GM23248 (cell line): ENCODE data around the gene DIAPH1. TPM values are rescaled to one million over a fixed set of nuclear protein-coding genes. Genes with fewer than 3 reads are reported as not detected.

Source experiments
- DNase-seq: peaks from one replicate; pipeline ENCODE4 v3.0.0-alpha.2; 2015
- H2AFZ ChIP-seq: fragments of 200-600 bp; sonication (generic); 2 replicates; pipeline ENCODE4 v1.6.1; 2016; ENCODE audit warnings: antibody characterized with exemption
- H3F3A ChIP-seq: fragments of 200-600 bp; sonication (generic); 2 replicates; pipeline ENCODE4 v1.6.1; 2016; ENCODE audit warnings: mild to moderate bottlenecking, antibody characterized with exemption, mixed run types; ENCODE audit not compliant: insufficient read depth
- H3K27ac ChIP-seq: fragments of 200-600 bp; sonication (generic); 2 replicates; pipeline ENCODE4 v1.5.1; 2016; ENCODE audit warnings: mild to moderate bottlenecking
- H3K27me3 ChIP-seq: fragments of 200-600 bp; sonication (generic); replicated peaks from 2 replicates; pipeline ENCODE4 v1.6.1; 2016; ENCODE audit warnings: mild to moderate bottlenecking; ENCODE audit not compliant: insufficient read depth
- H3K36me3 ChIP-seq: fragments of 200-600 bp; sonication (generic); 2 replicates; pipeline ENCODE4 v1.6.1; 2016; ENCODE audit warnings: low read depth, mild to moderate bottlenecking
- H3K4me1 ChIP-seq: fragments of 200-600 bp; sonication (generic); 2 replicates; pipeline ENCODE4 v1.6.1; 2016; ENCODE audit warnings: mild to moderate bottlenecking; ENCODE audit not compliant: insufficient read depth
- H3K4me2 ChIP-seq: fragments of 200-600 bp; sonication (generic); one replicate; pipeline ENCODE4 v1.6.1; 2016; ENCODE audit warnings: mild to moderate bottlenecking; ENCODE audit not compliant: unreplicated experiment
- H3K4me3 ChIP-seq: fragments of 200-600 bp; sonication (generic); 2 replicates; pipeline ENCODE4 v1.5.1; 2016; ENCODE audit warnings: mild to moderate bottlenecking
- H3K79me2 ChIP-seq: fragments of 200-600 bp; sonication (generic); 2 replicates; pipeline ENCODE4 v1.6.1; 2016; ENCODE audit warnings: mild to moderate bottlenecking; ENCODE audit not compliant: insufficient read depth
- H3K9ac ChIP-seq: fragments of 200-600 bp; sonication (generic); 2 replicates; pipeline ENCODE4 v1.6.1; 2016; ENCODE audit warnings: mild to moderate bottlenecking
- H3K9me2 ChIP-seq: fragments of 200-600 bp; sonication (generic); 2 replicates; pipeline ENCODE4 v1.6.1; 2016; ENCODE audit warnings: mixed run types, mild to moderate bottlenecking, moderate library complexity; ENCODE audit not compliant: insufficient read depth
- H3K9me3 ChIP-seq: fragments of 200-600 bp; sonication (generic); one replicate; pipeline ENCODE4 v1.6.1; 2017; ENCODE audit warnings: low read depth
- H4K20me1 ChIP-seq: fragments of 200-600 bp; sonication (generic); 2 replicates; pipeline ENCODE4 v1.6.0; 2016; ENCODE audit not compliant: insufficient read depth
- EZH2 ChIP-seq: fragments of 200-600 bp; sonication (generic); IDR thresholded peaks from 2 replicates; pipeline ENCODE4 v1.6.1; 2018; ENCODE audit warnings: antibody characterized with exemption, mild to moderate bottlenecking; ENCODE audit not compliant: insufficient read depth, poor library complexity, severe bottlenecking
- EZH2phosphoT487 ChIP-seq: fragments of 200-600 bp; sonication (generic); IDR thresholded peaks from 2 replicates; pipeline ENCODE4 v1.6.1; 2018; ENCODE audit warnings: antibody characterized with exemption, moderate library complexity, mild to moderate bottlenecking, low read depth; ENCODE audit not compliant: insufficient read depth
- WGBS, 2 experiments: methylation state at CpG; one replicate each; pipeline ENCODE4 v1.1.6; 2015 to 2017; ENCODE audit warnings: low lambda C conversion rate in 2 of 2, low coverage in 1 of 2; ENCODE audit errors: missing lambda C conversion rate in 2 of 2; 5-methylcytosine and 5-hydroxymethylcytosine counted together
- in situ Hi-C: fragments of 300-500 bp; cut with MboI; formaldehyde crosslinking; loops from 2 replicates; pipeline ENCODE4 v1.15.0; 2020
- polyA plus RNA-seq: library from polyadenylated mRNA; unstranded; fragments of >200 nt; fragmentation: Nextera tagmentation; extraction: Ambion mirVana; gene quantifications from 2 replicates; pipeline ENCODE4 v1.2.1, GENCODE V29; 2016
- total RNA-seq: library from RNA; depleted of rRNA; stranded (reverse); fragments of >200 nt; shearing (Covaris generic); gene quantifications from 2 replicates; pipeline ENCODE4 v1.2.3, GENCODE V29; 2014

DIAPH1 gene
- total and polyA plus RNA-seq, 2 experiments from 2014 or later, result 26.0 to 34.4 TPM

GRCh38 chr5:141662028-141662427, 43.2 kb upstream of the DIAPH1 start:
- no peak overlapping the region for H3K9ac ChIP-seq
- H3K4me3 ChIP-seq, result no peak overlapping the region
- no peaks in the 10 kb centered on the region for H3K9me3 ChIP-seq
- H3K4me1 ChIP-seq, result 0 out of 2 replicates have a peak, but pooled peaks cover 6% of the 10 kb centered on the region
- no peak for DNase-seq
- no peaks in the 10 kb centered on the region for H3K36me3 ChIP-seq
- H2AFZ ChIP-seq, result no peak overlapping the region
- H3K79me2 ChIP-seq, result no peaks in the 10 kb centered on the region
- no peaks in the 10 kb centered on the region for H3K27me3 ChIP-seq
- in situ Hi-C loops, result no loop called here
- H3K9me2 ChIP-seq, result no peaks in the 10 kb centered on the region
- no peaks in the 10 kb centered on the region for H4K20me1 ChIP-seq
- no peak overlapping the region for H3K27ac ChIP-seq
- H3K4me2 ChIP-seq, result no peak overlapping the region
- 81% methylated on average over 17 of the region's 17 CpGs for WGBS, 2 experiments
- TF ChIP-seq EZH2phosphoT487, result no peak
- no peak for TF ChIP-seq EZH2
- H3F3A ChIP-seq, result peaks cover 10% of the 10 kb centered on the region

- Histone ChIP-seq H3K4me2 (no peak overlapping the region), H4K20me1 (no peaks in the 10 kb centered on the region), H3F3A (peaks cover 6% of the 10 kb centered on the region; the same call in 1 of the 2 replicates), H3K4me1 (peaks cover 18% of the 10 kb centered on the region), H3K9ac (no peak overlapping the region), H2AFZ (no peak overlapping the region), H3K27ac (no peak overlapping the region), H3K36me3 (no peaks in the 10 kb centered on the region), H3K4me3 (no peak overlapping the region), H3K27me3 (no peaks in the 10 kb centered on the region), H3K9me2 (no peaks in the 10 kb centered on the region), H3K79me2 (no peaks in the 10 kb centered on the region), H3K9me3 (no peaks in the 10 kb centered on the region)
- WGBS, 2 experiments, result 69 to 70% methylated on average over 8 of the region's 8 CpGs
- TF ChIP-seq EZH2 (no peak), EZH2phosphoT487 (no peak)
- peak; percentile 92 for DNase-seq
- in situ Hi-C loops, result no loop called here
These were observed 39.2 kb upstream of the DIAPH1 start for GRCh38 chr5:141657937-141658545.

DNA sequence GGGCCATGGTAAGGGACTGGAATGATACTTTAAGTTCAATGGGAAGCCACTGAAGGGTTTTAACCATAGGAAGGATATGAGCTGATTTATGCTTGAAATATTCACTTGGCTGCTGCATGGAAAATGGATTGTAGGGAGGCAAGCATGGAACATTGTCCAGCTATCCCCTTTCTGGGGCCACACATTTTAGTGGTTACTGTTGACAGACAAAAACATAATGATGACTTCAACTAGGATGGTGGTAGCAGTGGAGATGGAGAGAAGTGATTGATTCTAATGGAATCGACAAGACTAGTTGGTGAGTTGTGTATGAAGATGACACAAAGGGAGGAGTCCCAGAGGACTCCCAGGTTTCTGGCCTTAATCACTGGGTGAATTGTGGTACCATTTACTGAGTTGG, 38.6 kb upstream of the DIAPH1 start:
- in situ Hi-C loops, result no loop called here
- H3K4me2 ChIP-seq, result no peak overlapping the region
- no peak overlapping the region for H3K27ac ChIP-seq
- no peak for DNase-seq
- H3K9me2 ChIP-seq, result no peaks in the 10 kb centered on the region
- H4K20me1 ChIP-seq, result no peaks in the 10 kb centered on the region
- H3K9me3 ChIP-seq, result no peaks in the 10 kb centered on the region
- H3F3A ChIP-seq, result peaks cover 6% of the 10 kb centered on the region; the same call in 1 of the 2 replicates
- H2AFZ ChIP-seq, result no peak overlapping the region
- no peaks in the 10 kb centered on the region for H3K36me3 ChIP-seq
- TF ChIP-seq EZH2phosphoT487 (no peak), EZH2 (no peak)
- H3K4me3 ChIP-seq, result no peak overlapping the region
- H3K79me2 ChIP-seq, result no peaks in the 10 kb centered on the region
- 96% methylated on average over 1 of the region's 1 CpG for WGBS, 2 experiments
- peaks cover 18% of the 10 kb centered on the region for H3K4me1 ChIP-seq
- no peak overlapping the region for H3K9ac ChIP-seq
- H3K27me3 ChIP-seq, result no peaks in the 10 kb centered on the region

DNA sequence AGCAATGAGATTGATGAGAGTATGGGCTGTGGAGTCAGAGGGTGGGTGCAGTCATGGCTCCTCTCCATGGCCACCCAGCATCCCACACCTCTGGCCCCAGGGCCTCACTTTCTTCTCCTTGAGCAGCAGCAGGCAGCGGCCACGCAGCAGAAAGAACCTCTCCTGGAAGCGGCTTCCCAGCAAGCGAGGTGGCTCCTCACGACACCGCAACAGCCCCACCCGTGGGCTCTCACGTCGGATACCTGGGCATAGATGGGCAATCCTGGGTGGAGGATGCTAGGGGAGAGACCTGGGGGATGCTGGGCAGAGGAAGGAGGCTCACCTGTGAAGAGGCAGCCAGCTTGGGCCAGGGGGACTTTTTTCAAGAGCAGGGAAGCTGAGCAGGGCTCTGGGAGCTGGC, 37.6 kb upstream of the DIAPH1 start:
- Histone ChIP-seq H3K27me3 (no peaks in the 10 kb centered on the region), H3K79me2 (no peaks in the 10 kb centered on the region), H4K20me1 (no peaks in the 10 kb centered on the region), H2AFZ (no peak overlapping the region), H3K27ac (no peak overlapping the region), H3K9me2 (no peaks in the 10 kb centered on the region), H3K4me3 (no peak overlapping the region), H3F3A (peaks cover 13% of the 10 kb centered on the region), H3K36me3 (no peaks in the 10 kb centered on the region), H3K9ac (no peak overlapping the region), H3K9me3 (no peaks in the 10 kb centered on the region), H3K4me2 (no peak overlapping the region), H3K4me1 (peaks cover 18% of the 10 kb centered on the region)
- WGBS, 2 experiments, result 93 to 96% methylated on average over 9 of the region's 9 CpGs
- in situ Hi-C loops, result no loop called here
- TF ChIP-seq EZH2phosphoT487 (no peak), EZH2 (no peak)
- DNase-seq, result no peak
